ENCODE results near the gene CEACAM8.
"Not testable (repeated sequence)": the region's sequence is repeated elsewhere in the genome, so short reads cannot be mapped to it uniquely, and the experiment has no call there.

The CEACAM8 gene

GRCh38 chr19:42594617-42595489 is at the start of gene CEACAM8:
CEACAM8 (minus strand) TSS chr19:42594924; CDS start chr19:42594828, 96 bp downstream.
- no peak for DNase-seq

GRCh38 chr19:42639324-42640092 is 44.8 kb upstream of the CEACAM8 start:
- DNase-seq: not testable (repeated sequence)

GRCh38 chr19:42635233-42635539 is 40.5 kb upstream of the CEACAM8 start:
- no peak for DNase-seq

- DNase-seq: no peak
These were observed 39.9 kb upstream of the CEACAM8 start for GRCh38 chr19:42634409-42635232.

GRCh38 chr19:42629191-42629590 is 34.5 kb upstream of the CEACAM8 start:
- DNase-seq: no peak

GRCh38 chr19:42628411-42629140 is 33.9 kb upstream of the CEACAM8 start:
- DNase-seq: no peak

- no peak for DNase-seq
These were observed 33.2 kb upstream of the CEACAM8 start for GRCh38 chr19:42627916-42628315.

- DNase-seq: no peak
These were observed 31.5 kb upstream of the CEACAM8 start for GRCh38 chr19:42626181-42626580.

GRCh38 chr19:42619271-42619670 is 24.5 kb upstream of the CEACAM8 start:
- DNase-seq: no peak

GRCh38 chr19:42613666-42614065 is 18.9 kb upstream of the CEACAM8 start:
- no peak for DNase-seq

- not testable (repeated sequence) for DNase-seq
These were observed 15.7 kb upstream of the CEACAM8 start for GRCh38 chr19:42610401-42610915.

- DNase-seq: no peak
These were observed 12.1 kb upstream of the CEACAM8 start for GRCh38 chr19:42606660-42607351.

- DNase-seq: no peak
These were observed 7.2 kb upstream of the CEACAM8 start for GRCh38 chr19:42601811-42602443.

GRCh38 chr19:42596391-42597072 is 1.8 kb upstream of the CEACAM8 start:
- no peak for DNase-seq

- DNase-seq: no peak
These were observed 937 bp upstream of the CEACAM8 start for GRCh38 chr19:42595550-42596172.

GRCh38 chr19:42589792-42590191 is 4.9 kb downstream of the CEACAM8 start:
- DNase-seq: no peak

GRCh38 chr19:42584466-42584865 is 10.3 kb downstream of the CEACAM8 start:
- no peak for DNase-seq

- DNase-seq: no peak
These were observed 17.7 kb downstream of the CEACAM8 start for GRCh38 chr19:42577016-42577415.

GRCh38 chr19:42576241-42576640 is 18.5 kb downstream of the CEACAM8 start:
- DNase-seq: no peak

GRCh38 chr19:42573642-42574041 is 21.1 kb downstream of the CEACAM8 start:
- no peak for DNase-seq

All from GF-D8 (cell line).